HEK293 (cell line): ENCODE data around the gene COL25A1.

Source experiments
- AEBP2 ChIP-seq: fragments of 450-650 bp; formaldehyde crosslinking; IDR thresholded peaks from 2 replicates; pipeline ENCODE4 v1.5.1; 2016; ENCODE audit warnings: missing biosample characterization, missing genetic modification characterization, borderline replicate concordance
- BCL6B ChIP-seq: fragments of 450-650 bp; formaldehyde crosslinking; IDR thresholded peaks from 2 replicates; pipeline ENCODE4 v1.5.1; 2017; ENCODE audit warnings: missing biosample characterization, missing genetic modification characterization
- HOXA7 ChIP-seq: sonication (generic); formaldehyde crosslinking; IDR thresholded peaks from 2 replicates; pipeline ENCODE4 v1.8.1; 2022; ENCODE audit warnings: missing genetic modification reagents, borderline replicate concordance
- INSM2 ChIP-seq: fragments of 450-650 bp; formaldehyde crosslinking; IDR thresholded peaks from 2 replicates; pipeline ENCODE4 v1.5.1; 2016; ENCODE audit warnings: missing biosample characterization, missing genetic modification characterization
- PATZ1 ChIP-seq: fragments of 450-650 bp; formaldehyde crosslinking; IDR thresholded peaks from 2 replicates; pipeline ENCODE4 v1.5.1; 2016; ENCODE audit warnings: missing biosample characterization, missing genetic modification characterization
- PRDM1 ChIP-seq: fragments of 450-650 bp; formaldehyde crosslinking; IDR thresholded peaks from 2 replicates; pipeline ENCODE4; 2016; ENCODE audit warnings: missing biosample characterization, missing genetic modification characterization
- SCRT1 ChIP-seq: fragments of 450-650 bp; formaldehyde crosslinking; IDR thresholded peaks from 2 replicates; pipeline ENCODE4 v1.5.1; 2016; ENCODE audit warnings: missing biosample characterization, missing genetic modification characterization, borderline replicate concordance
- YY2 ChIP-seq: fragments of 450-650 bp; formaldehyde crosslinking; IDR thresholded peaks from 2 replicates; pipeline ENCODE4 v1.5.1; 2016; ENCODE audit warnings: missing biosample characterization, missing genetic modification characterization
- ZBTB26 ChIP-seq: fragments of 450-650 bp; formaldehyde crosslinking; optimal IDR thresholded peaks from 2 replicates; pipeline ENCODE3; 2016; ENCODE audit warnings: missing biosample characterization, mild to moderate bottlenecking, missing genetic modification characterization
- ZBTB49 ChIP-seq: fragments of 450-650 bp; formaldehyde crosslinking; IDR thresholded peaks from 2 replicates; pipeline ENCODE4 v1.5.1; 2016; ENCODE audit warnings: missing biosample characterization, missing genetic modification characterization, low read depth
- ZBTB8A ChIP-seq: fragments of 450-650 bp; formaldehyde crosslinking; IDR thresholded peaks from 2 replicates; pipeline ENCODE4 v1.5.1; 2016; ENCODE audit warnings: missing biosample characterization, missing genetic modification characterization
- ZEB2 ChIP-seq: fragments of 450-650 bp; formaldehyde crosslinking; IDR thresholded peaks from 2 replicates; pipeline ENCODE4 v1.5.1; 2016; ENCODE audit warnings: missing biosample characterization, missing genetic modification characterization
- ZNF18 ChIP-seq: fragments of 450-650 bp; formaldehyde crosslinking; IDR thresholded peaks from 2 replicates; pipeline ENCODE4 v1.5.1; 2016; ENCODE audit warnings: missing biosample characterization, missing genetic modification characterization
- ZNF19 ChIP-seq: fragments of 450-650 bp; formaldehyde crosslinking; IDR thresholded peaks from 2 replicates; pipeline ENCODE4; 2016; ENCODE audit warnings: missing biosample characterization, missing genetic modification characterization, low read depth
- ZNF24 ChIP-seq: fragments of 450-650 bp; formaldehyde crosslinking; IDR thresholded peaks from 2 replicates; pipeline ENCODE4 v1.5.1; 2016; ENCODE audit warnings: missing biosample characterization, missing genetic modification characterization
- ZNF266 ChIP-seq: fragments of 450-650 bp; formaldehyde crosslinking; IDR thresholded peaks from 2 replicates; pipeline ENCODE4 v1.5.1; 2016; ENCODE audit warnings: missing biosample characterization, missing genetic modification characterization, low read depth
- ZNF324 ChIP-seq: fragments of 450-650 bp; formaldehyde crosslinking; IDR thresholded peaks from 2 replicates; pipeline ENCODE4 v1.5.1; 2016; ENCODE audit warnings: missing biosample characterization, missing genetic modification characterization
- ZNF341 ChIP-seq: fragments of 450-650 bp; formaldehyde crosslinking; IDR thresholded peaks from 2 replicates; pipeline ENCODE4; 2016; ENCODE audit warnings: low read depth, missing biosample characterization, missing genetic modification characterization
- ZNF449 ChIP-seq: fragments of 450-650 bp; formaldehyde crosslinking; IDR thresholded peaks from 2 replicates; pipeline ENCODE4 v1.5.1; 2017; ENCODE audit warnings: missing biosample characterization, mild to moderate bottlenecking, missing genetic modification characterization, moderate library complexity
- ZNF510 ChIP-seq: fragments of 450-650 bp; formaldehyde crosslinking; IDR thresholded peaks from 2 replicates; pipeline ENCODE4 v1.5.1; 2018; ENCODE audit warnings: mild to moderate bottlenecking, missing genetic modification characterization, missing biosample characterization; ENCODE audit not compliant: insufficient replicate concordance
- ZNF692 ChIP-seq: fragments of 450-650 bp; formaldehyde crosslinking; IDR thresholded peaks from 2 replicates; pipeline ENCODE4 v1.5.1; 2016; ENCODE audit warnings: missing biosample characterization, missing genetic modification characterization

COL25A1 gene

GRCh38 chr4:108941904-108942430 lies 360.5 kb downstream of the COL25A1 start (continued):
- TF ChIP-seq ZBTB26 (tag by site-specific recombination) (no peak), ZNF324 (tag by site-specific recombination) (peak; percentile 56; the same call in 1 of the 2 replicates), PRDM1 (tag by site-specific recombination) (no peak), ZEB2 (tag by site-specific recombination) (peak; percentile 90), ZNF692 (0 out of 2 replicates have a peak, but pooled peaks have one; percentile 16), ZBTB49 (tag by site-specific recombination) (no peak), PATZ1 (tag by site-specific recombination) (peak; percentile 75), ZNF24 (tag by site-specific recombination) (peak; percentile 93), YY2 (tag by site-specific recombination) (no peak), ZNF18 (tag by site-specific recombination) (peak; percentile 72), ZNF19 (no peak), AEBP2 (tag by site-specific recombination) (no peak), ZNF449 (tag by site-specific recombination) (peak; percentile 57; the same call in 1 of the 2 replicates), ZBTB8A (peak; percentile 76), ZNF510 (tag by site-specific recombination) (no peak), ZNF341 (tag by site-specific recombination) (no peak), BCL6B (tag by site-specific recombination) (no peak), INSM2 (peak; percentile 100), ZNF266 (tag by site-specific recombination) (no peak), HOXA7 (no peak), SCRT1 (tag by site-specific recombination) (no peak)
